Colon (tissue), 2 donors: ENCODE data around the gene ALG5.
A peak's percentile ranks its signal among the peaks of the same experiment; 100 is the strongest.

ENCODE experiments used
- FAIRE-seq: peaks from 2 replicates; lab custom pipeline; 2012; peaks lifted over from hg19 to GRCh38; lab: Jason Lieb, UNC
- donor health status: control.
- donor health status: control.

Gene ALG5

DNA sequence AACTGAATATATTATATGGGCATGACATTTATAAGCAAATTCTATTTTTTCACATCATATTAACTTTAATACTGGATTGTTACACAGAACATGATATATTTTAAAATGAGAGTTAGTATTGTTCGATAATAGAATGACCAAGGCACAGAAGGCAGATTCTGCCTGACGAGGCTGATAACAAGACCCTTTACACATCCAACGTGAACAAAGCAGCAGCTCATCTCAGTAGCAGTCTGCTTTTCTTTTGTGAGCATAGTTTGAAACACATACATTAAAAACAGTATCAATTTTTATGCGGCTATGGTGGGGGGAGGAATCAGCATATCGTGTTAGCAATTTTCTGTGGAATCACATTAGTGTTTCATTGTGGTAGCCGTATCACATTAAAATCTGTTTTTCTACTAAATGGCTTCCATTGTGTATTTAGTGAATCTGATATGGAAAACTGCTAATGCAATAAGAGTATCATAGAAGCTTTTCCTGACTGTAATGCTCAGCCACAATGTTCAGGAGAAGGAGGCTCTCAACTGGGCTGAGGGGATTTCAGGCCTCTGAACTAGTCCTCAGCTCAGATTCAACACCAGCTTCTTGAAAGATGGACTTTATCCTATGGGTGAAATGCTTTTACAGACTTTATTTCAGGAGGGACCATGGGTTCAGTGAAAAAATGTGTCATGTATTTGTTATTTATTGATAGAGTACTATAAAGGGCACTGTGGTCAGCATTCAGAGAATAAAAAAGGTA, 83.1 kb downstream of the ALG5 start:
- no peak for FAIRE-seq

DNA sequence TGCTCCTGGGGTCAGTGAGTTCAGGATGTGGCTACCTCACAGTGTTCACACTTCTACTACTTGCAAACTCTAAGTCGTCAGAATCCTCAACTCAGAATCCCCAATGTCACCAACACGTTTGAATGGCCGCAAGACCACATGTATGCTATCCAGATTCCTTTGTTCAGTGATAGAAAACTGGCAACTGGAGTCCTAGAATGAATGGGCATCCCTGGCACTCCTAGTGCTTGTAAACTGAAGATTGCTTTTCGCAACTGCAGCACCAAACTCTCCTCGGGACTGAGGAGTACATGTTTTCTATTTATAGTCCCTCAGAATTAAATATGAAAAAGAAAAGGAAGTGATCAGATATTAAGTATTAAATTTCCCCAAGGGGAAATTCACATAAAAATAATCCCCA, 84.0 kb downstream of the ALG5 start:
- no peak for FAIRE-seq

DNA sequence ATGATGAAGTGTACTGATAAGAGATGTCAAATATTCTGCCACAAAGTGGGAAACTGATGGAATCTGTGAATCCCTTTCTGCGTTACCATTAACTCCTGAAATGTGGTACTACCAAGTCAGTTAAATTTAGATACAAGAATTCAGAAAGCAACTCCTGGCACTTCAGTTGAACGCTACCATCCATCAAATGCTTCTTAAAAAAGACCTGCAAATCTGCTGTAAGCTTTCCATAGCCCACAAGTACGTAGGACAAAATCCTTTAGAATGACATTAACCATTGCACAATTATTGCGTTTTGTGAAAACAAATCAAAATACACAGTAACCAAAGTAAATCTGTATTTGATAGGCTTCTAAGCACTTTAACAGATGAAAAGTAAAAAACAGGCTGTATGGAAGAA, 84.5 kb downstream of the ALG5 start:
- no peak for FAIRE-seq

DNA sequence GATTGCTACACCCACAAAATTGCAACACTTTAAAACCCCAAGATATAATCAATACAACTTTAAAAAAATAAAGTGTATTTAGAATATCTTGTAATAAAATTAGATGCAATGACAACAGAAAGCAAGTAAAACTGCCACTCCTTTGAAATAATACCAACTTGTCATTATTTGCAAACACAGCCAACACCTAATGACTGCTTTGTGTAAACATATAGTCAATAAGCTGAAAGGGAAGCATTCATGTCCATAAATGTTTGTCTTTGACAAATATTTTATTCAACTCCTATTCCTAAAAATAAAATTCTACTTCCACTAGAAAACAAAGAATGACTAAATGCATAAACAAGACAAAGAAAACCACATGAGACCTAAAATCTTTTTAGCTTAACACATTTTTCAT, 85.7 kb downstream of the ALG5 start:
- FAIRE-seq, result no peak

DNA sequence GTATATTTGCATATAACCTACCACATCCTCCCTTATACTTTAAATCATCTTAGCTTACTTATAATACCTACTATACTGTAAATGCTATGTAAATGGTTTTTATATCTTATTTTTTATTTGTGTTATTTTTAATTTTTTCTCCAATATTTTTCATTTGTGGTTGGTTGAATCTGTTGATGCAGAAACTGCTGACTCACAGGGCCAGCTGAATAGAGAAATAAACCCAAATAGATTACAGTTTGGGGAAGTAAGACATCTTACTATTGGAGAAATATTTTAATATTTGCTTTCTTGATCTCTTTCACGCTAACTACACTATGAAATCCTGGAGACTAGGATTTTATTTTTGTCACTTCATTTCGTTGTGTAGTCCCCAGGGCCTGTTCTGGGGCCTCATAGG, 86.2 kb downstream of the ALG5 start:
- FAIRE-seq, result no peak

DNA sequence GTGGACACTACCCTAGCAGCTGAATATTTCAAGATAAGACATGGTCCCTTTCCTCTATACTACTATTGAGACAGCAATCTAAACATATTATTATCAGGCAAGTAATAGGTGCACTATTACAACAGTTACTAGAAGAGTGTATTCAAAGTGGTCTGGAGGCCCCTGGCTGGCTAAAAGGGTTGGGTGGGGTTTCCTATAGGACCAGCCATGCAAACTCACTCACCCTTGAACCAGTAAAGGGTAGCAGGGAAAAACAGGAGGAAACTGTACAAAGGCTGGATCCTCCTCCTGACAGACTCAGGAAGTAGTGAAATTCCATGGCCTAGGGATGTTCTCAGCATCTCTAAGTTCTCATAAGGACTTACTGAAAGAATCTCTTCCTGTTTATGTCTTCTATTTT, 86.8 kb downstream of the ALG5 start:
- no peak for FAIRE-seq

DNA sequence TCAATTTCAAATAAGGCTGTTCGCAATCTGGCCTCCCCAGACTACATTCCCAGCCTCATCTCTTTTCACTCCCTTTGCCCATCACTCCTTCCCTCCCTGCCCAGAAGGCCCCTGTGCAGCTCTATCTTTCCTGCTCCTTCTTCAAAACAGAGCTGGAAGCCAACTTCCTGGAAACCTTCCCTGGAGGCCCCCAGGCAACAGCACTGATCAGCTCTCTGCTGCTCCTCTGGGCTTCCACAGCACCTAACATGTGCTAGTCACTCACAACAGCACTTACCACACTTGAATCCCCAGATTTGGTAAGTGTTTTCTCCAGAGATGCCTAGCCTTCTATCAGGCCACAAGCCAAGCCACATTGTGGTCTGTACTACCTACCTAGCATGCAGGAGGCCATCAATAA, 88.6 kb downstream of the ALG5 start:
- no peak for FAIRE-seq

DNA sequence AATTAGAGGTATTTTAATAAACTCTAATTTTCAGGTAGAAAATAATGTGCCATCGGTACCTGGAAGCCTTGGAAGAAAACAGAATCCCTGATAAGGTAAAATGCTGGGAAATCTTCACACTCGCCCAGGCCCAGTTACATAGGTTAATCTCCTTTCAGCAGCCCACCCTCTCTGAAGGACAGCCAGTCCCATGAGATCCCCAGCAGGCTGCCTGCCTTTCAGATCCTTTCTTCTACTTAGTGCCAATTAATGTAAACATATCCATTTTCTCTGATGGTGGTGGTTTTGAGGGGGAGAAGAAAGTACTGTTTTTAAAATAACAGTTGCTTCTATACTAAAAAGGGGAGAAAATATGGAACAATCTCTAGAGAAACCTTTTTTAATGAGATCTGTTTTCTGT, 91.3 kb downstream of the ALG5 start:
- no peak for FAIRE-seq

DNA sequence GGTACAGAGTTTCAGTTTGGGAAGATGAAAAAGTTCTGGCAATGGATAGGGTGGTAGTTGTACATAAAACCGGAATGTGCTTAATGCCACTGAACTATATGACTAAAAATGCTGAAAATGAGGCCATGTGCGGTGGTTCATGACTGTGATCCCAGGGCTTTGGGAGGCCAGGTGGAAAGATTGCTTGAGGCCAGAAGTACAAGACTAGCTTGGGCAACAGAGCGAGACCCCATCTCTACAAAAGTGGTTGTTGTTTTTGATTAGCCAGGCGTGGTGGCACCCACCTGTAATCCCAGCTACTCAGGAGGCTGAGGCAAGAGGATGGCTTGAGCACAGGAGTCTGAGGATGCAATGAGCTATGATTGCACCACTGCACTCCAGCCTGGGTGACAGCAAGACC, 91.9 kb downstream of the ALG5 start:
- no peak for FAIRE-seq

DNA sequence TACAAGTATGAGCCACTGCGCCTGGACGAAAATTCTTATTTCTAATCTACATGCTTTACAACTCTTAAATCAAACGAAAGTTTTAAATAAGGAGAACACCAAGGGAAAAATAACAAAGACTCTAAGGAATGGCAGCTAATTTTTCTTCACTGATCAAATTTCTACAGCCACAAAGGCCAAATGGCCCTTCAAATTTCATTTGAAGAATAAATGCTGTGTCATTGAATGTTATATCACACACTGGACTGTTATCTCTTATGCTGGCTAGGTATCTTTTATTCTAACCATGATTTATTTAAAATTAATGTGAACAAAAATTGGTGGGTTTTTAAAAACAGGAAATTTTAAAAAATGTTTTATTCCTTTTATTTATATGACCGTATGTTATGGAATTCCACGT, 93.2 kb downstream of the ALG5 start:
- FAIRE-seq, result peak; percentile 24

DNA sequence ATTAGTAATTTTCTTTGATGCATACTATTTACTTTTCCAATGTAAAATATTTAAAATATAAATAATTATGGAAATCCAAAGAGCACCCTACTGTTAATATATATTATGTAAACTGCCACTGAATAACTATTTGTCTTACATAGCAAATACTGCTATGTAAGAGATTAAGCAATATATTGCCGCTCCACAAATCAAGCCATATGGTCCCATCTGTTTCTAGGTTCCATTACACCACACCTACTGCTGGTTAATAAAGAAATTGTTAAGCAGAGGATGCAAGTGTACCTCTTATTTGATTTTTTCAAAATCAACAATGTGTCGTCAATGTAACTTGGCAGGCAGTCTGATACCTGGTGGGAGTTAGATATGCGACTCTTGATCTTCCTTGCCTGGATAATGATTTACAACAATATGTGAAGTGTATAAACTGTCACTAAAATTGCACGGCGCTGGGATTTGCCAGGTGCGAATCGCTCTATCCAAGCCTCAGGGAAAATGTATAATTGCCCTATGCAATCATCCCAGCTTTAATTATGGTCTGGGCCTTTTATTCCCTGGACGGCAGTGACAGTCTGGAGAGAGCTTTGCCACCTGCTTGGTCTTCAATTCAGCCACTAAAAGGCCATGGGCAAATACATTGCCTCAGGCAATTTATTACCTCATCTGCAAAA, 95.1 kb downstream of the ALG5 start:
- FAIRE-seq, result no peak
